G401 (cell line): ENCODE results near the gene CCDC34. TPM values are rescaled to one million over a fixed set of nuclear protein-coding genes. Genes with fewer than 3 reads are reported as not detected.

Source experiments
- DNase-seq: peaks from one replicate; pipeline ENCODE4 v3.0.0-alpha.2; 2015; ENCODE audit warnings: low spot score
- in situ Hi-C: cut with HindIII; loops from 2 replicates; pipeline ENCODE4 v1.10.0; 2016; ENCODE audit warnings: low sequenced_read_pairs, mixed read lengths
- total RNA-seq: library from RNA; depleted of rRNA; stranded (reverse); fragments of >200 nt; shearing (Covaris generic); gene quantifications from 2 replicates; pipeline ENCODE4 v1.2.3, GENCODE V29; 2014; rRNA removed

CCDC34 gene, protein sequence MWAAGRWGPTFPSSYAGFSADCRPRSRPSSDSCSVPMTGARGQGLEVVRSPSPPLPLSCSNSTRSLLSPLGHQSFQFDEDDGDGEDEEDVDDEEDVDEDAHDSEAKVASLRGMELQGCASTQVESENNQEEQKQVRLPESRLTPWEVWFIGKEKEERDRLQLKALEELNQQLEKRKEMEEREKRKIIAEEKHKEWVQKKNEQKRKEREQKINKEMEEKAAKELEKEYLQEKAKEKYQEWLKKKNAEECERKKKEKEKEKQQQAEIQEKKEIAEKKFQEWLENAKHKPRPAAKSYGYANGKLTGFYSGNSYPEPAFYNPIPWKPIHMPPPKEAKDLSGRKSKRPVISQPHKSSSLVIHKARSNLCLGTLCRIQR
- total RNA-seq = 6.0 and 8.2 TPM in 2 replicates

DNA sequence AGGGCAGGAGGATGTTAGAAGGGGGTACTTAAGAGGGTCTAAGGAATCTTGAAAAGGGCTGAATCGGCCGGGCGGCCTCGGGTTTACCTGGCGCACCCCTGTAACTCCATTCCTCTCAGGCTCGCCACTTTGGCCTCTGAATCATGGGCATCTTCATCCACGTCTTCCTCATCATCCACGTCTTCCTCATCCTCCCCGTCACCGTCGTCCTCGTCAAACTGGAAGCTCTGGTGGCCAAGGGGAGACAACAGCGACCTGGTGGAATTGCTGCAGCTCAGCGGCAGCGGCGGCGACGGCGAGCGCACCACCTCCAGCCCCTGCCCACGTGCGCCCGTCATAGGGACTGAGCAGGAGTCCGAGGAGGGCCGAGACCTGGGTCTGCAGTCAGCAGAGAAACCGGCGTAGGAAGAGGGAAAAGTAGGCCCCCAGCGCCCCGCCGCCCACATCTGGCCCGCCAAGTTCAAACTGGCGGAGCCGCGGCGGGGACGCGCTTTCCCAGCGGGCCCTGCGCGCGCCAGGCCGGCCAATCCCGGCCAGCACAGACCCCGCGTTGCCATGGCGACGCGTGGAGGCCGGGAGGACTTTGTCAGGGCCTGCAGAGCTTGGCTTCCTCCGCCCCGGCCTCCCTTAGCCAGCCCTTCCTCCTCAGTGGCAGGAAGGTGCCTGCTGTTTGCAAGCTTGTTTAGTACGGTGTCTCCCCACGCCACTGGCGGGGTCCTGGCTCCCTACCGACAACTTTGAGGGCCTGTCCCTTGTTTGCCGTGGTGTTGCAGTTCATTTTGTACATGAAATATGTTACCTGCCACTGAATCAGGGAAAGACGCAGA lies at the start of gene CCDC34:
Gene CCDC34 (minus strand): TSS at position 467 of the 827 bp plus-strand sequence. CDS start 21 bp downstream, at position 446.
- peak; percentile 88 for DNase-seq
- in situ Hi-C loops = no loop called here

DNA sequence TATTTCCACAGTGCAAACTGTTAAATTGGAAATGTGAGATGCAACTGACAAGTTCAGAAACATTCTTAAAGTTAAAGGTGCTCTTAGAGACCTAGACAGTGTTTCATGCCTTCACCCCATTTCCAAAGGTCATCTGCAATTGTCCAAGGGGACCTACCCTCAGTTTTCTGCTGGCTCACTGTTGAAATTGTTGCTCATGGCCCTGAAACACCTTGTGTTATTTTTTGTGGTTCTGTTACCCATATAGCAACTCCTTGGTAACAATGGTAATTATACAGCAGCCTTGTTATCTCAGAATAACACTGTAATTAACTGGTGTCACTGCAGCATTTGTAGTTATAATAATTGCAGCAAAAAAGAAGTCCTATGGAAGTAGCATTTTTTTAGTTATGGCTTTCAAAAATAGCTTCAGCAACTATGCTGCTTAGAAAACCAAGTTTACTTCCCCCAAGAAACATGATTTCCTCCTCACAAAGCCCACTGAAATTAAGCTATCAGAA lies 49.2 kb upstream of the CCDC34 start:
- in situ Hi-C loops = no loop called here
- DNase-seq = no peak

DNA sequence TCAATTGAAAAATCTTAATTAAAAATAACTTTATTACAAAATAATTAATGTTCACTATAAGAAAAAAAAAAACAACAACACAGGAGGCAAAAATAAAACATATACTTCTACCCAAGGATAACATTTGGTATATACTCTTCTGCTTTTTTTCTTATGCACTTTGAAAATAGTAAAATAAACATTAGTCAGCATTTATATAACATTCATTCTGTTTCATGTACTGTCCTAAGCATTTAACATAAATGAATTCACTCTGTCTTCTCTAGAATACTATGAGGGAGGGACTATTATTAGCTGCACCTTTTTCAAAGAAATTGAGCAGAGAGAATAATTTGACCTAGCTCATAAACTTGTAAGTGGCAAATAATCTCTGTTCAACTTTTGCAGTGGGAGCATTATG lies 48.3 kb upstream of the CCDC34 start:
- in situ Hi-C loops = no loop called here
- DNase-seq = no peak

DNA sequence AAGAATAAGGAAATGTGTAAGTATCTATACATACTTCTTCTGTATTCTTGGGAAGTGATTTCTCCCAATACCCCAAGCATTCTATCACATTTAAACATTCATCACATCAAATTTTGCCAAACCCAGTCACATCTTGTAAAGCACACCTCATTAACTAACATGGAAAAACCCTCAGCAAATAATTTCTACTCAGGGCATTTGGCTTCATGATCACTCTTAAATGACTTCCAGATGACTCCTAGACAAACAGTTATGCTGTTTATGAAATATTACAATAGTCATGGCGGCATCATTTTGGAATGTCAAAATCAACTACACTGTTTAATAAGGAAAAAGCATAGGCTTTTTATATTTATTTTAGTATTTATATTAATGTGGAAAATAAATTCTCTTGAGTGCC lies 47.3 kb upstream of the CCDC34 start:
- in situ Hi-C loops = no loop called here
- DNase-seq = no peak

DNA sequence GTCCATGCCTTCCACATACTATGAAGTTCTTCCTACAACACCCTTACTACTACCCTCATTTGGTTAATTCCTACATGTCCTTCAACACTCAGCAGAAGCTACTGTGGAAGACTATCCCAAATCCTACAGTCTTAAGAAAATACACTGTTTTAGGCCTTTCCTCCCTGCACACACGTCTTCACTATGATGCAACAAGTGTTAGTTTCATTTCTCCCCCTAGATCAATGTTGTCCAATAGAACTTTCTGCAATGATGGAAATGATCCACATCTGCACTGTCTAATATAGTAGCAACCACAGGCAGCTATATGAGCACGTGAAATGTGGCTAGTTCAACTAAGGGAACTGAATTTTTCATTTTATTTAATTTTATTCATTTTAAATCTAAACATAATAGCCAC lies 46.7 kb upstream of the CCDC34 start:
- DNase-seq = no peak
- in situ Hi-C loops = no loop called here

DNA sequence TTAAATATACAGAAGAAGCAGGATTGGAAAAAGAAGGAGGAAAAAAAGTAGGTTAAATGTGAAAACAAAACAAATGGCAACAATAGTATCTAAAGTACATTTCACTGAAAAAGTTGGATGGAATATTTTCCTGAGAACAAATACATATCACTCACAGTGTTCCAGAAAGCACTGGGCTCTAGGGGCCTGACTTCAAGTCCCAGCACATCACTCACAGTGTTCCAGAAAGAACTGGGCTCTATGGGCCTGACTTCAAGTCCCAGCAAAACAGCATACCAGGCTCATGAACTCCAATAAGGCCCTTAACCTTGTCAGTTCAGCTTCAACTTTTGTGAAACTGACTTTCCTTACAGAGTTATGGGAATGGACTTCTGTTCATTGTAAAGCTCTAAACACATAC lies 46.0 kb upstream of the CCDC34 start:
- no peak for DNase-seq
- in situ Hi-C loops = no loop called here

DNA sequence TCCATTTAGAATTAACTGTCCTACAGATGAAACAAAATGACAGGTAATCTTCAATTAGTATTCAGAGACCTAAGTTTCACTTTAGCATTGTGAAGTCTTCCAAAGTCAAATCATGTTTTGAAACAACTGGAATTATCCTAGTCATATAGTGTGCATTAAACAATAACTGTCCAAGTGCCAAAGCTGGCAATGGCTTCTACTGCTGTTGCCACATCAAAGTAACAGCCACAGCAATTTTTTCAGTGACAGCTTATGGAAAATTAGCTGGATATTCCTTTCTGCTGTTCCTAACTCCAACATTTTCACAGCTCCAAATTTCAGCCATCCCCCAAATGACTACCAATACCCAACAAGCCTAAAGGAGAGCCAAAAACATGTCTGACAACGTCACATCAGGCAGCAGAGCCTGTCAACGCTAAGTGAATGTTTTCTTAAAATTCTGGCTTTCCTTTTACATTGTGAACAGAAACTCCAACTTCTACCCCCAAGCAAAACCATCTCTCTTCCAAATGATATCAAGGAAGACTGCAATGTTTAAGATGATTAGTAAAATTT lies 45.3 kb upstream of the CCDC34 start:
- in situ Hi-C loops = no loop called here
- DNase-seq = no peak

DNA sequence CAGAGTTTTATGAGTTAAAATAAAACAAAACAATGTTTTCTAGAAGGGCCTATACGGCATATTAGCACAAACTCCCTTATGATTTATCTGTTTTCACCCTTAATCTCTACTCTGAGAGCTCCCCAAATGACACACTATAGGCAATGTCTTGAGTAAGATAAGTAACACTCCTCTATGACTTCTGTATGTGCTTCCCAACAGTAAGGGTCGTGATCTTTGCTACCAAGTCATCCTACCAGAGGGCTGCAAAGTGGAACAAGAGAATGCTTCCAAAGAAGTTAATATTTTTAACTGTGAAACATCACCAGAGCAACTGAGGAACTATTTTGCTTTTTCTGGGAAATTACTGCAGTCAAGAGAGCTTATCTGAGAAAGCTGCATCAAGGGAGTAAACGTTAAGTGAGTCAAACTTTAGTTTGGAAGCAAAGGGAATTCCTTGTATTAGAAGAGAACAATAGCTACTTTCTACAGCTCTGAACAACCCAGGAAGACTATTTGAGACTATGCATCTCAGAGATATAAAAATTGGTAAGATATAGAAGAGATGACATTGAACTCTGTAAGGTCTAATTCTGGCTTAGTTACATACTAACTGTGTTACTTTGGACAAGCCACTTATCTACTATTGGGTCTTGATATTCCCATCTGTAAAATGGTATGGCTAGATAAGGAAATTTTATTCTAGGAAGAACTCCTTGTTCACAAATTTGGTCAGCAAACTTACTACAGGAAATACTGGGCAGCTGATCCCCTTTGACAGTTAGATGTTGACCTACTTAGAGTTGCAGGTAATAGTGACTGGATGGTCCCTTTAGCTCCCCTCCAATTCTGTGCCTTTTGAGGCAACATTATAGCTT lies 43.7 kb upstream of the CCDC34 start:
- in situ Hi-C loops = no loop called here
- DNase-seq = no peak

DNA sequence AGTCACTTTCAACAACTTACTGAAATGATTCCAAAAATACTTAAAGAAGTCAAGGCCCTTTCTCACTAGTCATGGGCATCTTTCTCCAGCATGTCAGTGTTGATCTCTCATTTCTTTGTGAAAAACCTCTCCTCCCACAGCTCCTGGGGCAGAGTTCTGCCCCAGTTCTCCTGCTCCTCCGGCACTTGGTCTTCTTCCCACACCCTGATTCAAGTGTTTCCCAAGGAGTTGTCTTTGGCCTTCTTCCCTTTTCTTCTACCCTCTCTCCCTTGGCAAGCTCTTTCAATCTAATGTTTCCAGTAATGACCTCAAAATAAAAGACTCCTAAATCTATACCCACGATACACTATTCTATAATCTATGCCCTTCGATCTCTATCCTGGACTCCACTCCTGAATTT lies 42.1 kb upstream of the CCDC34 start:
- in situ Hi-C loops = no loop called here
- no peak for DNase-seq

DNA sequence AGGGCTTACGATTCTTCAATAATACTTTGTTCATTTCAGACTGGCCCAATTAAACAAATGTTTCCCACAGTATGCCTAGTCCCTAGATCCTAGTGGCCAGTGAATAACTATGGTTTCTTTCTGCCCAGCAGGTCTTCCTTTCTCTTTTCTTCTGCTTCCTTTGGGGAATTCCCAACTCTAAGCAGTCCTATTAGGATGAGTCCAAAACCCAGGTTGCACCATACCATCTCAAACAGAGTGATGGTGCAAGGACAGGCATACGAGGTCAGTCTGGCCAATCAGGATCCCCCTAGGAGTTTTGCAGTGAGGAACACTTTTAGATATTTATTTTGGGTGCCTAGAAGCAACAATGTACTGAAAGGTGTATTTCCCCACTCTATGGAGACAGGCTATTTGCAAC lies 41.4 kb upstream of the CCDC34 start:
- in situ Hi-C loops = no loop called here
- no peak for DNase-seq

DNA sequence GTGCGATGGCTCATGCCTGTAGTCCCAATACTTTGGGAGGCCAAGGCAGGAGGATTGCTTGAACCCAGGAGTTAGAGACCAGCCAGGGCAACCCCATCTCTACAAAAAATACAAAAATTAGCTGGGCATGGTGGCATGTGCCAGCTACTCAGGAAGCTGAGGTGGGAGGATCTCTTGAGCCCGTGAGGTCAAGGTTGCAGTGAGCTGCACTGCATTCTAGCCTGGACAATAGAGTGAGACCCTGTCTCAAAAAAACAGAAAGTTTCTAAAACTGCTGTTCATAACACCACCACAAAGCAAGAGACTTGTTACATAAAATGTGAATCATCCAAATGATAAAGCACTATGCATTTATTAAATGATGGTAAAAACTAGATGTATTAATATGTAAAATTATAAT lies 40.2 kb upstream of the CCDC34 start:
- DNase-seq = no peak
- in situ Hi-C loops = no loop called here

DNA sequence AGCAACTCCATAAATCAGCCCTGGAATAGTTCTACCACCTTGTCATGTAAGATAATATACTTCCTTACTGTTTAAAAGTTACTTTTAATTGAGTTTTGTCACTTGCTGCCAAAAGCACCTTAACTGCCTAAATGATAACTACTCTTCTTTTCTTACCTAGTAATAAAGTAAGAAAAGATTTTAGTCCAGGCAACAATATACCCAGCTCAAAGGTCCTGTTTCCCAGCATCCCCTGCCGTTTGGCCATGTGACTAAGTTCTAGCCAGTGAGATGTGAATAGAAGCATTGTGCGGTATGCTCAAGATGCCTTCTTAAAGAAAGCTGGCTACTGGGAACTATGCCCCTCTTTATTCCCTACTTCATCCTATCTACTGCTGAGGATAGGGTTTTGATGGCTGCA lies 39.4 kb upstream of the CCDC34 start:
- no peak for DNase-seq
- in situ Hi-C loops = no loop called here

DNA sequence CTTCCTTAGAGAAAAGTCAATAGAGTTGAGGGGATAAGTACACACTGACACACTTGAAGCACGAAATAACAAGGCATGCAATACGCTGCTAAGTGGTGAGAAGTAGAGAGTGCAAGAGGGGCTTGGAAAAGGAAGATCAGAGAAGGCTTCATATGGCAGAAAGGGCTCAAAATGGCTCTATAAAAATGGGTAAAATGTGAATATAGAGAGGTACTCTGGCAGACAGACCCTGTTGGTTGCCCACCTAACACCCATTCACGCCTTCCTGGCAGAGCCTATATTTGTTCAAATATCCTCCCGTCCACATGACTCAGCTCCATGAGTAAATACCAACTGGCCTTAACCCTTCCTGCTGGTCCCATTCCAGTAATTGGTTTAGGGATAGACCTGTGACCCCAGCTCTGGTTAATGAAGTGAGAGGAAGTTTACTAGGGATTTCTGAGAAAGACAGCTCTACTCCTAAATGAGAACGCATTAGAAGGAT lies 38.9 kb upstream of the CCDC34 start:
- in situ Hi-C loops = no loop called here
- DNase-seq = no peak

DNA sequence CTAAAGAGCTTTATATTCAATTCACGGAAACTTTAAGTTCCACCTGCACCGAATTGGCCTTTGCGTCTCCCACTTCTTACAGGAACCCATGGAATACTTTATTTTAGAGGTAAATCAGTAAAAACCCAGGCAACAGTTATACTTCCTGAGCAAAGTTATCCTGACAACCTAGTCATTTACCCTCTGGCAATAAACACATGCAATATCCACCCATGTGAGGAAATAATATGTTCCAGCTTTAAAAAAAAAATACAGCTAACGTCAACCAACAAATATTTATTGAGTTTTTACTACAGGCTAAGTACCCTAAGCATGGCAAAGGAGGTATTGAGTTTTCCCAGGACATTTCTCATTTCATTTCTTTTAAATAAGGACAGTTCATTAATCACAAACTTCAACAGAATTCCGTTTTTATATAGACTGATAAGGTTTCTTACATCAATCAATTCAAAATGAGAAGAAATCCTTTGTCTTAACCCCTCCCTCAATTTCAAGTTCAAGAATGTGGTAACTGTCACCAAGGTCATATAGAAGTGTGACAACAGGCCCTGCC lies 38.3 kb upstream of the CCDC34 start:
- DNase-seq = no peak
- in situ Hi-C loops = no loop called here

DNA sequence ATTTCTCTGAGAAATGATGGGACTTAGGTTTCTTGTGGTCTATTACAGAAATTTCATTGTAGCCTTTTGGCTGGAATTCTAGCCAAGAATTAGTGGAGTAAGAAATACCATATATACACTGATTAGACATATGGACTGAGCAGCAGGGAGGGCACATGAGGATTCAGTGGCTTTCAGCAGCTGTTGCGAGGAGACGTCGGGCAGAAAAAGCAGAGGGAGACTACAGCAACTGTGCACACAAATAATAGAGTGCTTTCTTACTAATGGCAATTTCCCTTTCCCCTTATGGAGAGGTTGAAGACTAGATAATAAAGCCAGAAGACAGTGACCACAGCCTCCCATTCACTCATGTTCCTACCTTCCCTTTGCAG lies 35.4 kb upstream of the CCDC34 start:
- in situ Hi-C loops = no loop called here
- peak; percentile 31 for DNase-seq

DNA sequence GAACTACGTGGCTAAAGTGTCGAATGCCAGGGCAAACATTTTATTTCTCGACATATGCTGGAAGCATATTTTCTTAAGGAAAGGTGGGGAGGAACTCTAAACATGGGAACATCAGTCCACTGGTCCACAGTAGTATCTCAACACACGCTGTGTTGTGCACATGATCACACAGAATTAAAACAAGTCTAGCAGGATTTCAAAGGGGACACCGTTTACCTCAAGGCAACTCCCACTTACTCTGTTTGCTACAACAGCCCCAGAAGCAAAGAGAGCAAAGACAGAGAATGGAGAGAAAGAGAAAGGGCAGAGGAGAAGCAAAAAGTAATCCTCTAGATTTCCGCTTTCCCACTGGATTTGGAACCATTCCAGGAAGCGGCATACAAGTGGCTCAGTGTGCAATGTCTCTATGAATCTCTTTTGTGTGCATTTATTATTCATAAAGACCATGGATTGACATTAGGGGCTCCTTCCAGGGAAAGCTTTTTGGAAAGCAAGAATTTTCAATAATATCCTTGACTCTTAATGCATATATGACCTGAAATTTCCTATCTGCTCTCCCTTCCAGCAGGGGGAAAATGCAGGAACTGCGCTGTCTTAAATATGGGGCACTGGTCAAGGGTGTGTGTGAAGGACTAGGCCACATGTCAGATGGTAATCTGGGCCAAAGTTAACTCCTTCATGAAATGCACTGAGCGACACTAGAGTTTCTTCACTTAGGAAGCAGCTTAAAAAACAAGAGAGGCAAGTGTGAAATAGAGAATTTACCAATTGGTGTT lies 34.8 kb upstream of the CCDC34 start:
- peak; percentile 32 for DNase-seq
- in situ Hi-C loops = no loop called here

DNA sequence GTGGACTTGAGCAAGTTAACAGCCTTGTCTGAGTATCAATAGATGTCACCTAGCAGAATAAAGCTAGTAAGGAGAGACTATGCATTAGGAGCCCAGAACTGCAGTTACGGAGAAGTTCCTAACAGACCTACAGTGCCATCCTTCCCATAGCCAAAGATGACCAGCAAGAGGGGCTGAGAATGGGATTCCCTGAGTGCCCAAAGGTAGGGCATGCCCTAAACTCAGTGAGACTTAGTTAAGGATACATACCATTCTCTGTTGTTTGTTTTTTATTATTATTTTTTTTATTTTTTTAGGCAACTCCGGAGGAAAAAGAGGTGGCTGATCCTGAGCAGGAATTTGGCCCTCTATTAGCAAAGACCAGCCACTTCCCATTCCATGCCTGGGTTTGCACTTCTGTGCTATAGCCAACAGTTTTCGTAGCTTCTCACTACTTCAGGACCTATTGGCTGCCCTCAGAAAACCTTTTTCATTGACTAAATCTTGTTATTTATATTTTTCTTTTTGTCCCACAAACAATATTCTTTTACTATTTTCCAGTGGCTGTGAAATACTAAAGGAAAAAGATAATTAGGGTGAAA lies 33.3 kb upstream of the CCDC34 start:
- in situ Hi-C loops = no loop called here
- DNase-seq = no peak
